Activated CD4-positive, alpha-beta T cell treated with anti-CD3 and anti-CD28 coated beads, Interleukin-2, Interleukin-4, amounts not matched to agents 100 ng/mL and 50 ng/mL, durations not matched to agents 16 hours and 8 hours (primary cell): Measurements from ENCODE around the gene TMEM245.

Experiments
- DNase-seq: peaks from one replicate; pipeline ENCODE4 v3.0.0-alpha.2; 2020; ENCODE audit warnings: low spot score

TMEM245 gene

DNA sequence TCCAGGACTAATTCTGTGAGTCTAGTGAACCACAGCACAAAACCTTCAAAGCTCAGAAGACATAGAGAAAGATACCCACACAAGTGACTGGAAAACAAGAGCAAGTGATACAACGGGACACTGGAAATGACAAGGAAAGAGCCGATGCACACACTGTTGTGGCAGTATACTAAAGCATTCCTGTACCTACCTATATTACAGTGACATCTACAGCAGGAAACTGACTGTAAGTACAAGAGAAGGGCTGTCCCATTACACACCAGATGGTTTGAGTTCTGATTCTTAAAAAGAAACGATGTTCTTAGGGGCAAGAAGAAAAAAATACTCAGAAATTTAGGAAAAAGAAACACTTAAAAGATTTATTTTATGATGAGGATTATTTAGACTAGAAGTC is 18.5 kb downstream of the TMEM245 start:
- no peak for DNase-seq

DNA sequence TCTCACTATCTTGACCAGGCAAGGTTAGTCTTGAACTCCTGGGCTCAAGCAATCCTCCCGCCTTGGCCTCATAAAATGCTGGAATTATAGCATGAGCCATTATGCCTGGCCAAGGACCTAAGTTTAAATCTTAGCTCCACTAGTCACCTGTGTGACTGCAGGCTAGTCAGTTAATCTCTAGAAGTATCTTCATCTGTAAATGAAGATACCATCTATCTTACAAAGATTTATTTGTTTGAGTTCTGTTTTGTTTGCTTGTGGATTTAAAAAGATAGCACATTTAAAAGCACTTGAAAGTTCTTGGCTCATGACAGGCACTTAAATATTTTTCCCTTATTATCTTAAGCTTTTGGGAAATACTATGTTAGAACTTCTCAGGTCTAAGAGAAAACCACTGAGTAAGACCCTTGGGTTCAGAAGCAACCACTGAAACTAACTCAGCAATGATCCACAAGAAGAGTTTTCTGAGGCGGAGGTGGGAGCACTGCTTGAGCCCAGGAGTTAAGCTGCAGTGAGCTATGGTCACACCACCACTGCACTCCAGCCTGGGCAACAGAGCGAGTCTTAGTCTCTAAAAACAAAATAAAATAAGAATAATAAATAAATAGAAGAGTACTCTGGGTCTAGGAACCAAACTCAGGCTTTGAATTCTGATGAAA is 19.1 kb downstream of the TMEM245 start:
- DNase-seq, result no peak

DNA sequence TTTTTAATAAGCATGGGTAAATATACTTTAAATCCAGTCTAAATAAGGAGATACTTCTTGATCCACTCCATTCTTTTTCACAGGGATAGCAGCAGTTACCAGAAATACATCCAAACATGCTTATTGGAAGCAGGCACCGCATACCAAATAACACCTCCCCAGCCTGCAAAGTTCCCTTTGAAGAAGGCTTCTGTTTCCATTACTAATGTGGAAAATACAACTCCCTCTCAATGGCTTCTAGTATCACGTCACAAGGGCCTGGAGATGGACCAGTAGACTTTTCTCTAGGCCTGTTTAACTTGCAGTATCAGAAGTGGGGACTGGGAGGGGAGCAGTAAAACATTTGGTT is 20.8 kb downstream of the TMEM245 start:
- DNase-seq, result no peak

DNA sequence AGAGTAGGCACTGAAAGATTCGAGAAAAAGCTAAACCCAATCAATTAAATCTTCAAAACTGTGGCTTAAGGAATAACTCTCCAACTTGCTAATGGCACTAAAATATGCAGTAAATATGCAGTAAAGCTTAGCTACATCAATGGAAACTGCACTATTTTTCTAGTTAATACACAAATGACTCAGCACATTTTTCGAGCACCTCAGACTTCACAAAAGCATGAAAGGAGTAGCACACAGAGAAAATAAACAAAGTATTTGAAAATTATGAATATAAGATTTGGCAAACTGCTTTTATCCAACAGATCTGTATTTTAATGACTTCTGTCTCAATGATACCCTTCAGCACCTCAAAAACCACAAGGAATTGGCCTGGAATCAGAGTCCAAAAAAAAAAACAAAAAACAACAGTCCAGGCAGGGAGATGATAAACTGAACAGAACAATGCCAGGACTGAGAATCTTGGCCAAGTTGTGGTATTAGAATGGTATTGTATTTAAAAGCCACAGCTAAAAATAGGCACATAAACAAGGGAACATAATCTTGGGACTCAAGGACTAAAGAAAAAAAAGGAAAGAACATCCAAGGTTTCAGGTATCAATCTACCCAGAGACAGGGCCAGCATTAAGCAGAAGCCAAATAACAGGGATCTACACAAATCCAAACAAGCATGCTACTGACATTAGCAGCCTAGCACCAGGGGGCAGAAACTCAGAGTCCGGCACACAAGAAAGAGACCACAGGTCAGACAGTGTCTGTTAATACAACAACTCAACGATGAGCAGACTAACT is 21.4 kb downstream of the TMEM245 start:
- DNase-seq, result peak; percentile 60

DNA sequence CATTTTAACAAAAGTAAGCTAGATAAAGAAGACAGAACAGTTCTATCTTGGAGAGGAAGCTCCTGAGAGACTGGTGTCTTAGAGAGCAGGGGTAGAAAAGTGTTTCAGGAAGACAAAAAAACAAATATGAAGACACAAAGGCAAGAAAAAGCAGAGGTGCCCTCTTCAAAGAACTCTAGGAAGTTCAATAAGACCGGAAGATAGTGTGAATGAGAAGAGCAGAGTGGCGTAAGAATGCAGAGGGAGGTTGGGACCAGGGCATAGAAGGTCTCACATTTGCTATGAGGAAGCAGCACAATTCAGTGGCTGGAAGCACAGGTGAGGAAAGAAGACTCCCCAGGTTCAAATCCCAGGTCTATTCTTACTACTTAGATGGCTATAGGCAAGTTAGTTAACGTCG is 22.6 kb downstream of the TMEM245 start:
- no peak for DNase-seq

DNA sequence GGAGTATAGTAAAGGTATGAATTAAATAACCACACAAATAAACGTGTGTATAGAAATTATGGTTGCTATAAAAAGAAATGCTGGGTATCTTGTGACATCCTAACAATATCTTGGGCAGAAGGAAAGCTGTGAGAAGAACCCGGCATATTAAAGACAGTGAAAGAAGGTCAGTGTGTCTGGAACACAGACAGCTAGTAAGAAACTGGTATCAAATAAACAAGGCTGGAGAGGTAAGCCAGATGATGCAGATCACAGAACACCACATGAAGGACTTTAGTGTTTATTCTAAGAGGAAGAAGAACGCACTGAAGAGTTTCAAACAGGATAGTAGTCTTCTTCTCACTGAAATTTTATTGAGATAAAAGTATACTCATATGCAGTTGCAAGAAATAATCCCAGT is 24.4 kb downstream of the TMEM245 start:
- no peak for DNase-seq

DNA sequence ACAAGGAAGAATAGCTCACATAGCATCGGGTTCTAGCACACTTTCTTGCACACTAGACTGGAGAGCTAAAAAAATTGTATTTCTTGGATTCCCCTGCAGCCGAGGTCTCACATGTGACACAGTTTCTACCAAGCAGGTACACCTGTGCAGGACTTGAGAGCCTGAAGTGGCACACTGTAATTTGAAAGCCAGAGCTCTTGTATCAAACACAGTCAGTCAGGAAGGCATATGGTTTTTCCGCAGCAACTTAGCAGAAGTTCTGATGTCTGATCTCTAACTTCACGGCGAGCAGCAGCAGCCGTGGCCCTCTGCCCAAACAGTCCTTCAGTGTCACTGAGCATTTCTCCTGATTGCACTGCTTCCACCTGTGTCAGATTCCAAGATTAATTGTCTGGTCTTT is 25.5 kb downstream of the TMEM245 start:
- DNase-seq, result no peak

DNA sequence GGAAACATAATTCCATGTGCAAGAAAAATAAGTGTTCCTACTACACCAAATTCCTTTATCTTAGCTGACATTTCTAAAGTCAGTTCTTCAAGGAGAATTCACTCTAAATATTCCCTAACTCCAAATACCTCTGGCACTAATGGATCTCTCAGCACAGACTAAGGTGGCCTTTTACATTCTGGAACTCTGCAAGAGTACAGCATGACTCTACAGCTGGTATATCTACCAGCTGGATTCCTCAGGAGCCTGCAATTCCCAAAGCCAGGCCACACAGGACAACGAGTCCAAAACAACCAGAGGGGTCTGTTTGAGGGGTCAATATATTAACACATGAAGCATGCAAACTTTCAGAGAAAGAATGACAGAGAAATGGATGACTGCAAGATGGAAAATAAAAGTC is 27.2 kb downstream of the TMEM245 start:
- no peak for DNase-seq

DNA sequence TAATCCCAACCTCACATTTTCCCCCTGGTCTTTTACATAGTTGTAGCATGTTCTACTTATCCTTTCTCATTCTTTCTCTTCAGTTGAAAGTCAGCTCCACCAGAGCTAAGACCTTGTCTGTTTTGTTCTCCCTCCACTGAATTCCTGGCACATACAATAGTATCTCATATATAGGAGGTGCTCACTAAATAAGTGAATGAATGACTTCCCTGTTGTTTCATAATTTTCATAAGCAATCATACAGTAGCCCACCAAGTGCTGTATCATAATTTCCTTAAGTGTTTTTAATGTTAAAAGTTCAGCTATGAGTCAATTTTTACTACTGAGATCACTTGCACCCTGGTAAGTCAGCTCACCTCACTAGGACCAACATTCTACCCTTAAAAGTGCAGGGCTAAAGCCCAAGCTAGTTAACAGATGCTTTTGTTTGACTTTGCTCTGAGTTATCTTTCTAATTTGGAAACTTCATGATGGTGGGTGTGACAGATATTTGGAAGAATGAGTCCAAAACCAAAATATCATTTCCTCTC is 27.6 kb downstream of the TMEM245 start:
- peak; percentile 79 for DNase-seq

DNA sequence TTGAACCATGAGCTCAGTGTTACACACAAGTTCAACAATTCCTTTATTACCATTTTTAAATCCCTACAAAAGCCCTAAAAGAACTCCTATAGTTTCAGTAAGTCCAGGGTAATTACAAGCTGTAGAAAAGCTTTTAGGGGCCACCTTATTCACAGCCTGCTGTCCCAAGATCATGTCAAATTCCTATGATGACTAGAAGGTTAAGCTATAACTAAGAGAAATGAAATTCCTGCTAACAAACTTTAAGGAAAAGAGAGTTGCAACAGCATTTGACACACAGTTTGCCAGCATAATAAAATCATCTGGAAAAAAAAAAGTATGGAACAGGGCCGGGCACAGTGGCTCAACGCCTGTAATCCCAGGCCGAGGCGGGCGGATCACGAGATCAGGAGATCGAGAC is 31.5 kb downstream of the TMEM245 start:
- no peak for DNase-seq

DNA sequence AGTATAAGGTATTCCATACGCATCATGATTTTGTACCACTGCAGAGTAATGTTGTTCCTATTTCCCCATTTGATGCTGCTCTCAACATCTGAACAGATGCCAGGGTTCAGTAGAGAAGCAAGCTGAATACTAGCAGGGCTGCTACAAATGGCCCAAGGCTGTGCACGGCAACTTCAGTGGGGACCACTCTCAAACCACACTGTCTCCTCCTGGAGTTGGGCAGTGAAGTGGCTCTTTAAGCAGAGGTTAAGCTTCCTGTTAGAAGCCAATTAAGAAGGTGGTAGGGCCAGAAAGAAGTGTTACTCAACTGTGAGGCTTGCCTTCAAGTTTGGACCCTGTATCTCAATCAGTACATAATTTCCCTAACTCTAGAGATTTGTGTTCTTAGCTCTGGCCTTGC is 32.0 kb downstream of the TMEM245 start:
- DNase-seq, result no peak

DNA sequence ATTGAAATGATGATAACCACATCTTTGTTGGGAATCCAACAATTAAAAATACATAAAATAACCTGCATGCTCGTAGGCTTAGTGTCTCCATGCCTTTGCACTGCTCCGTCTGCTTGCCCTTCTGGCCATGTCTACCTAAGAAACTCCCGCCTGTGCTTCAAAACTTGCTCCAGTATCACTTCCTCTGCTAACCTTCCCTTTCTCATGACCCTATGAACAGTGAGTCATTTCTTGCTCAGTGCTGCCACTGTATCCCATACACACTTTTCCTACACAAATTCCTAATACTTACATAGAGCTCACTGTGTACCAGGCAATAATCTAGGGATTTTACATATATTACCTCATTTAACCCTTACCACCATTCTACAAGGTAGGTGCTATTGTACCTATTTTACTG is 33.5 kb downstream of the TMEM245 start:
- DNase-seq, result no peak

DNA sequence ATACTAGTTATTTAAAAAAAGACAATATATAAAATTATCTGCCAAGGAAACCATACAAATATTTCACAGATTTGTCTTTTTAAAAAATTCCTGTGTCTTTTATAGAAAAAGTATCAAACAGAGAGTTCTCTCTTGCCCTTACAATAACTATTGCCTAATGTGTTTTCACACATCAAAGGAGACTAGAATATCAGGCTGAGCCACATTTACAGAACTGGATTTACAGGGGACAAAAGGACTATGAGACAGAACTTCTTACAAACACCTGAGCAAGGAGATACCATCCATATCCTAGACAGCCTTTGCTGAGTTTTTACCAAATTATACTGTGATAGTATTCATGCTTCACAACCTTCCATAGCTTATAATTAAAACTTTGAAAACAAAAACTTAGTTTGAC is 34.2 kb downstream of the TMEM245 start:
- no peak for DNase-seq

DNA sequence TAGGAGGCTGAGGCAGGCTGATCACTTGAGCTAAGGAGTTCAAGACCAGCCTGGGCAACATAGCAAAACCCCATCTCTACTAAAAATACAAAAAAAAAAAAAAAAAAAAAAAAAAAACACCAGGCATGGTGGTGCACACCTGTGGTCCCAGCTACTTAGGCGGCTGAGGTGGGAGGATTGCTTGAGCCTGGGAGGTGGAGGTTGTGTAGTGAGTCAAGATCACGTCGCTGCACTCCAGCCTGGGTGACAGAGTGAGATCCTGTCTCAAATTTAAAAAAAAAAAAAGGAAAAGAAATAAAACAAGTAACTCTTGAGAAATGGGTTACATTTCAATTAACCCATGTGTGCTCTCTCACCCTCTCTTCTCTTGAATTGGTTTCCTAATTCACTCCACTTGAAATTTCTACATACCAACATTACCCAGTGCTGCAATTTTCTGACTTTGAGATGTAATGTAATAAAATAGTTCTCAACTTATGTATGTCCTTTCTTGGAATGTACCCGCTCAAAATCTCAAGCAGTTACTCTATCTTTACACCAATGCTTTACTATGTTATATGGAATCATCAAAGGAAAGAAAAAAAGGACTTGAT is 35.8 kb downstream of the TMEM245 start:
- no peak for DNase-seq

DNA sequence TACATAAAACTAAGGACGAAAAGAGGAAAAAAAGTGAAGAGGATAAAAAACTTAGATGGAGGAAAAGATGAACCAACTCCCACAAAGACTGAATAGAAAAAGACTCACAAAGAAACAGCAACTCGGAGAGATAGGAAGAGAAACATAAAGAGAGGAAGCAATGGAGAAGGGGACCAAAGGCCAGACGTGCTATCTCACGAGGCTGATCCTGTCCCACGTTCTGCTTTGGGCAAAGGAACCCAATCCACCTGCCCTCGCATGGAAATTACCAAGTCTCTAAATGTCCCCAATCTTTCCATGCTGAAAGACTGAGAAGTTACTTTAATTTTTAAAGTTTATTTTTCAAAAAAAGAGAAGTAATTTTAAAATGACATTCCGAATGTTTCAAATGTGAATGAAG is 36.6 kb downstream of the TMEM245 start:
- no peak for DNase-seq

DNA sequence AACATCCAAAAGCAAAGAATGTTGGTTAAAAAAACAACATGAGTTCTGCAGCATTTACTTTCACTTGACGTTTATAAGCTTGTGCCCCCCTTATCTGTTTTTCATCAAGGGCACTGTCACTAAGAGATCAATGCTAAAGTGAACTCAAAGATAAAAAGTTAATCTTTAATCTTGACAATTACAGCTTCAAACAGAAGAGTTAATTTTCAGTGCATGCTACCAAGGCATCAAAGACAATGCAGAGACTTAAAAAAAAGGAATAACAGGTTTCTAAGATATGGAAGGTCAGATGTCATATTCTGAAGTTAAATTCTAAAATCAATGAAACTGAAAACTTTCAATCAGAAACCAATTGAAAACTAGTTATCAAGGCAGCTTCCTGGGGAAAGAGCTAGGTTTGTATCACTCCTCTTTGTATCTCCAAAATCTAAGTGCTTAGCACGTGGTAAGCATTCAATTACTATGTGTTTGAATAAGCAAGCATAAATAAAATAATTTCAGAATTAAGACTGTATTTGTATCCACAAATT is 37.6 kb downstream of the TMEM245 start:
- no peak for DNase-seq

DNA sequence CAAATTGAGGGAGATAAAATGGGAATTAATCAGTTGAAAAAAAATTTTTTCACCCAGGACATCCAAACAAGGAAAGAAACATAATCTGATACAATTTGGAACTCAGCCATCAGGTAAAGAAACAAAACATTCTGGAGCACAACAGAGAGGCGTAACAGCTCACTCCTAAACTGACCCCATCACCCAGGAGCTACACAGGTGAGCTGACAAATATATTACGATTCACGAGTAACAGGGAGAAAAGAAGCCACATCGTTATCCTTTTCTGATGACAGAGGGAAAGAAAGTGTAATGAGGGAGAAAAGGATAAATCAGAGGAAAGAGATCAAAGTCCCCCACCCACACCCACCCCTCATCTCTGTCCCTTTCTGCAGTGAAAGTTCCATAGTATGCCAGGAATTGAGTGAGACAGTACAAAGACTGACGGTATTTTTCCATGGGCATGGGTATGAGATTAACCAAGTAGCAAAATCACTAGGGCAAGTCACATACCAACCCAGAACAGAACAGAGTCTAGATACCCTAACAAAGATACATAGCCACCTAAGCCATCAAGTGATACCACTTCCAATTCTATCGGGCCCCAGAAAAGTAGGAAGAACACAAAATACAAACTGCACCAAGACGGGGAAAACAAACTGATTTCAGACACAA is 45.4 kb downstream of the TMEM245 start:
- DNase-seq, result no peak

DNA sequence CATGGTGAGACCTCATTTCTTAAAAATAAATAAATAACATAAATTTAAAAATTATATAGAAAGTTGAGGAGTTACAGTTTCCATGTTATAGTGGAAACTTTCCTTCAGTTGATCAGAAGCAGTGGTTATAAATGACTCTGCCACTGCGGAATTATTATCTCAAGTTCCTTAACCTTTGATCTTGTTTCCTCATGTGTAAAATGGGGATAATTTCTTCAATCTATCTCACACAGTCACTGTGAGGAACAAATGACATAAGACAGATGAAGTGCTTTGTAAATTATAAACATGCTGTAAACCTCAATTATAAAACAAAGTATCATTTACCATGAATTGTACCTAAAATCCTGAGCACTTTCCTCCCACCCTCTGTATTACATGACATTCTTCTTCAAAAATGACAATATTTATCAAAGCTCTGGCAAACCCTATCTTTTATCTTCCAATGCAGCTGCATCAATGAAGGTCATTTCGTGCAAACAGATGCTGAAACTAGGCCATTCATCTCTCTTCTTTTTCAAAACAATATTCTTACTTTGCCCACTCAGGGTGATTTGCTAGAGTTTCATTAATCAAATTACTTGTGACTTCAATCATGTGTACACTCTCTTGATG is 46.8 kb downstream of the TMEM245 start:
- no peak for DNase-seq

DNA sequence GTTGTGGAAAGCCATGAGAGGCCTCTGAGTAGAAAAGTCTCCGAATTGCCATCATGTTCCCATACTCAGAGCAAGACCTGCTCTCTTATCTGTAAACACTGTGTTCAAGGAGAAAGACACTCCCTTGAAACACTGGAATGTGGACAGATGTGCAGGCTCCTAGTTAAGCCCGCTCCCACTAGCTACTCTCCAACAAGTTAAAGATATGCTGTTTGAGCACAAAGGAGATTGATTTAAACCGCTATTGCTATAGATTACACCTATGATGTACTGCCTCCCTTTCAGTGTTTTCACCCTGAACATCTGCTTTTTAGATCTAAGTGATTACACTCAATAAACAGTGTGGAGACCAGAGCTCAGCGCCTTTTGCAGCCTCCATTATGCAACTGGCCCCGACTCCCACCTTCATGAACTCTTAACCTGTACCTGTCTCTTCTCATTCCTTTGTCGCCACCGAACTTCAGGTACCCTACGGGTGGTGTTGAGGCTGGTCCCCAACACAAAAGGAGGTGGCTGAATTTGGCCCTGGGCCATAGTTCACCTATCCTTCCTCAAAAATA is 47.5 kb downstream of the TMEM245 start:
- DNase-seq, result no peak

DNA sequence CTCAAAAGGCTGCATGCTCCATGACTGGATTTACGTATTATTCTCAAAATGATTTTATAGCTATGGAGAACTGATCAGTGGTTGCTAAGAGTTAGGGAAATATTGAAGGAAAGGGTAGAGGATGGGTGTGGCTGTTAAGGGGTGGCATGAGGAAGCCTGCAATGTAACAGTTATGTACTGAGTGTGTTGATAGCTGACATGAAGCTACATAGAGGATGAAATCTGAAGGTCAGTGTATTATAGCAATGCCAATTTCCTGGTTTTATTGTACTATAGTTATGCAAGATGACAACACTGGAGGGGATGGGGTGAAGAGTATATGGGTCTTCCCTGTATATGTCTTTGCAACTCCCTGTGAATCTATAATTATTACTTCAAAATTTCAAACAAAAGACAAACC is 51.0 kb downstream of the TMEM245 start:
- DNase-seq, result no peak

DNA sequence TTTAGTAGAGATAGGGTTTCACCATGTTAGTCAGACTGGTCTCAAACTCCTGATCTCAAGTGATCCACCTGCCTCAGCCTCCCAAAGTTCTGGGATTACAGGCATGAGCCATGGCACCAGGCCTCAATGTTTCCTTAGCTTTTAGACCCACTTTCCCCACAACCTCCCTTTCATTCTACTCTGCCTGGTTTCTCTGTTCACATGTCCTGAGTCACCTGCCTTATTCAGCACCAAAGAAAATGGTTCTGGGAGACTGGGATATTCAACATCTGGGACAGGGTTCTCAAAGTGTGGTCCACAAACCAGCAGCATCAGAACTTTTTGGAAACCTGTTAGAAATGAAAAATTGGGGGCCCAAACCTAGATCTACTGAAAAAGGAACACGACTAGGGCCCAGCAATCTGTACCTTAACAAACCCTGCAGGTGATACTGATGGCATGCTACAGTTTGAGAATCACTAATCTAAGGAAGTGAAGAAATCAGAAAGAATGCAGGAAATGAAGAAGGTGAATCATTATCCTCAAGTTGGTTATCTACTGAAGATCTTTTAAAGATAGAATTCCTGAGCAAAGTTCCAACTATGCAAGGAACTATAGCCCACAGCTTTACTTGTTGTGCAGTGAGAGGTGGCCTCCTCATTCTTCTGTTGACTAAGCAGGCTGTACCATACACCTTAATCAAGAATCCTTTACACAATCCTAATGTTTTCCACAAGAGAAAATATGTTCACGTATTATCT is 54.6 kb downstream of the TMEM245 start:
- no peak for DNase-seq
